H1 (cell line): ENCODE measurements around the gene IRF9. TPM values are rescaled to one million over a fixed set of nuclear protein-coding genes. Genes with fewer than 3 reads are reported as not detected.

Experiments
- ATF2 ChIP-seq: IDR thresholded peaks from 2 replicates; pipeline ENCODE4 v1.6.1; 2012; ENCODE audit warnings: low read length, inconsistent platforms
- CBX8 ChIP-seq: fragments of 300-800, 300-1000 bp; sonication (generic); IDR thresholded peaks from 2 replicates; pipeline ENCODE4 v1.7.1; 2016; ENCODE audit warnings: low read depth, low read length, borderline replicate concordance
- CHD2 ChIP-seq: IDR thresholded peaks from 2 replicates; pipeline ENCODE4 v1.6.1; 2012; ENCODE audit warnings: low read length, improper control_type of control experiment
- CHD7 ChIP-seq: fragments of 300-600 bp; sonication (generic); IDR thresholded peaks from 2 replicates; pipeline ENCODE4 v1.7.1; 2012; ENCODE audit warnings: low read length, moderate library complexity, mild to moderate bottlenecking, inconsistent platforms; ENCODE audit not compliant: insufficient replicate concordance
- EZH2 ChIP-seq: fragments of 200-600 bp; sonication (generic); IDR thresholded peaks from 2 replicates; pipeline ENCODE4 v1.7.1; 2012; ENCODE audit warnings: low read depth, mild to moderate bottlenecking, moderate library complexity, low read length, inconsistent platforms; ENCODE audit not compliant: severe bottlenecking
- KDM4A ChIP-seq: IDR thresholded peaks from one replicate; pipeline ENCODE4 v1.7.1; 2012; ENCODE audit warnings: low read depth, mild to moderate bottlenecking, moderate library complexity, low read length, inconsistent platforms; ENCODE audit not compliant: severe bottlenecking
- RXRA ChIP-seq: IDR thresholded peaks from 2 replicates; pipeline ENCODE4 v1.6.1; 2011; ENCODE audit warnings: low read depth, mild to moderate bottlenecking, low read length, moderate library complexity; ENCODE audit not compliant: insufficient read depth
- SP2 ChIP-seq: IDR thresholded peaks from 2 replicates; pipeline ENCODE4 v1.6.1; 2012; ENCODE audit warnings: mild to moderate bottlenecking, low read length, inconsistent platforms
- SUZ12 ChIP-seq: fragments of 200-600 bp; sonication (generic); IDR thresholded peaks from 2 replicates; pipeline ENCODE4 v1.6.1; 2012; ENCODE audit warnings: mild to moderate bottlenecking, inconsistent platforms, low read length, moderate library complexity, mixed read lengths
- TCF12 ChIP-seq: IDR thresholded peaks from 2 replicates; pipeline ENCODE4 v1.6.1; 2011; ENCODE audit warnings: low read depth, mild to moderate bottlenecking, low read length
- polyA plus RNA-seq, 7 experiments: library from polyadenylated mRNA; depleted of rRNA in 3 of 7; stranded (reverse) in 5 of 7; unstranded in 2 of 7; fragments of >200 nt in 5 of 7; fragments of 200-250 nt in 2 of 7; gene quantifications; 1 replicate in 5 of 7; 2 replicates in 1 of 7; 4 replicates in 1 of 7; pipeline versions ENCODE4 v1.2.1 to v1.2.3, GENCODE V29; 2011 to 2013; ENCODE audit warnings: missing spikeins in 2 of 7, mixed read lengths in 2 of 7
- total RNA-seq: library from RNA; stranded (reverse); fragmentation: NEBNext Ultra II Directional; extraction: Animal tissue kit (Norgen Biotek cat#: 25700); gene quantifications from 2 replicates; pipeline ENCODE4 v1.2.1, GENCODE V29; 2021

IRF9 gene
- total and polyA plus RNA-seq, 2 of the 8 experiments (the other 6 are each of a cell fraction or from before 2014, with no cell fraction given) = 11.4 to 13.2 TPM

- TF ChIP-seq CHD7 = no peak
- TF ChIP-seq KDM4A = no peak
- no peak for TF ChIP-seq CHD2
- TF ChIP-seq RXRA = no peak
- no peak for TF ChIP-seq EZH2
- TF ChIP-seq CBX8 = no peak
- TF ChIP-seq SP2 = no peak
- TF ChIP-seq TCF12 = no peak
- TF ChIP-seq ATF2 = no peak
- TF ChIP-seq SUZ12 = no peak
These were observed 46.6 kb downstream of the IRF9 start (continued) for GRCh38 chr14:24207625-24208024.
